ENCODE data around the gene PHRF1. TPM values are rescaled to one million over a fixed set of nuclear protein-coding genes. Genes with fewer than 3 reads are reported as not detected.

The PHRF1 gene
- total RNA-seq, 6 experiments from 2014 or later: 15.4 to 21.9 (median 20.3) TPM

- Histone ChIP-seq H3K27me3 (no peaks in the 10 kb centered on the region), H3K27ac (no peak overlapping the region), H3K9me3 (no peaks in the 10 kb centered on the region), H3K36me3 (peaks cover 0 to 6% (median 2%) of the 10 kb centered on the region in 4 donors), H3K4me1 (peaks cover 0 to 33% (median 13%) of the 10 kb centered on the region in 4 donors), H3K4me3 (no peak overlapping the region)
- intact Hi-C loops (cut with DNase I): no loop called here
- TF ChIP-seq CTCF (IDR thresholded peaks at IDR 0.05): no peak
- no peak for TF ChIP-seq POLR2A (IDR thresholded peaks at IDR 0.05)
- DNase-seq: no peak
- no peak for ATAC-seq
- WGBS (ENCODE audit: insufficient coverage, low coverage, low lambda C conversion rate, missing lambda C conversion rate): 100% methylated on average over 1 of the region's 18 CpGs
Observed at GRCh38 chr11:563066-563811, 13.0 kb upstream of the PHRF1 start.

- Histone ChIP-seq H3K27me3 (no peaks in the 10 kb centered on the region), H3K36me3 (peaks cover 0 to 6% (median 2%) of the 10 kb centered on the region in 4 donors), H3K4me3 (no peak overlapping the region), H3K27ac (no peak overlapping the region), H3K9me3 (no peaks in the 10 kb centered on the region), H3K4me1 (peaks cover 0 to 34% (median 13%) of the 10 kb centered on the region in 4 donors)
- DNase-seq (no peak), ATAC-seq (no peak)
- TF ChIP-seq CTCF (IDR thresholded peaks at IDR 0.05): no peak
- WGBS (ENCODE audit: insufficient coverage, low coverage, low lambda C conversion rate, missing lambda C conversion rate): 78% methylated on average over 3 of the region's 12 CpGs
- intact Hi-C loops (cut with DNase I): no loop called here
Observed at GRCh38 chr11:563812-564578, 12.3 kb upstream of the PHRF1 start.

- WGBS (ENCODE audit: insufficient coverage, low coverage, low lambda C conversion rate, missing lambda C conversion rate): no CpG with 5 or more reads among the region's 12 CpGs
- Histone ChIP-seq H3K4me1 (peaks cover 0 to 32% (median 11%) of the 10 kb centered on the region in 4 donors), H3K27me3 (no peaks in the 10 kb centered on the region), H3K4me3 (no peak overlapping the region), H3K36me3 (peaks cover 0 to 6% (median 2%) of the 10 kb centered on the region in 4 donors), H3K27ac (no peak overlapping the region), H3K9me3 (no peaks in the 10 kb centered on the region)
- intact Hi-C loops (cut with DNase I): no loop called here
- ATAC-seq (no peak), DNase-seq (no peak)
- TF ChIP-seq CTCF (IDR thresholded peaks at IDR 0.05): no peak
- no peak for TF ChIP-seq POLR2A (IDR thresholded peaks at IDR 0.05)
Observed at GRCh38 chr11:565921-566509, 10.3 kb upstream of the PHRF1 start.

- Histone ChIP-seq H3K4me3 (peak overlapping the region in 2 of 3 donors; percentile 68 to 71), H3K9me3 (no peaks in the 10 kb centered on the region), H3K4me1 (peaks cover 0 to 29% (median 10%) of the 10 kb centered on the region in 4 donors), H3K36me3 (peaks cover 0 to 6% (median 2%) of the 10 kb centered on the region in 4 donors), H3K27me3 (no peaks in the 10 kb centered on the region), H3K27ac (peak overlapping the region in 1 of 3 donors; percentile 79)
- DNase-seq (peak in 2 of 3 donors; percentile 57 to 67), ATAC-seq (no peak)
- no CpG with 5 or more reads among the region's 18 CpGs for WGBS (ENCODE audit: insufficient coverage, low coverage, low lambda C conversion rate, missing lambda C conversion rate)
- intact Hi-C loops (cut with DNase I): no loop called here
- TF ChIP-seq POLR2A (IDR thresholded peaks at IDR 0.05) (no peak), CTCF (IDR thresholded peaks at IDR 0.05) (no peak)
Observed at GRCh38 chr11:567011-567628, 9.2 kb upstream of the PHRF1 start.
